ENCODE results near the gene NELFCD. TPM values are rescaled to one million over a fixed set of nuclear protein-coding genes. Genes with fewer than 3 reads are reported as not detected.
A peak's percentile ranks its signal among the peaks of the same experiment; 100 is the strongest.

The NELFCD gene
- total and polyA plus RNA-seq, 10 of the 15 experiments (the other 5 are each of a cell fraction or from before 2014, with no cell fraction given) = 8.9 to 109 (median 82.9) TPM

DNA sequence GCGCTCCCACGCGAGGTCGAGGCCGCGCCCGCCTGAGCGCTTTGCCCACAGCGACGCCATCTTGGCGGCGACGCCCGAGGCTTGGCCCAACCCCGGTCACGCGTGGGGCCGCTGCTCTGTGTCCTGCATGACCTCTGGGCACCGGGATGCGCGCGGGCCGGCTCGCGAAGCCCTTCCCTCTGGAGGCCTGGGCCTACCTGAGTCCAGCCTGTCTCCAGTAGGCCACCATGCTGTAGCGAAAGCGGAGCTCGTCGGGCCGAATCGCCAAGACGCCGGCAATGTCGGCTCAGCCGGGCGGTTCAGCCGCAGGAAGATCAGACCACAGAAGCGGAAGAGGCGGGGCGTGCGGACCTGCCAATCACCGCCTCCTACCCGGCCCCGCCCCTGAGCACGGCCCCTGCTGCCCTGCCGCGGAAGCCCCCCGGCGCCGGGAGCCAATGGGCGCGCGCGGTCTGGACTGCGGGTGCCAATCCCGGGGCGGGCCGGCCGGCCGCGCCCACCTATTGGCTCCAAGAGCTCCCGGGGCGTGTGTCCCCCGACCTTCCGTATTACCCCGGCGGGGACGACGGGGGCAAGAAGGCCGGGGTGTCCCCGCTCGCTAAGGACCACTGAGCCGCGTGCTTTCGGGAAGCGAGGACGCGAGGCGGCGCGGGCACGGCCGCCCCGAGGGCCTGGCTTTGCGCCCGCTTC is 51.1 kb downstream of the NELFCD start, which contains the start of gene ATP5F1E (continued):
- TF ChIP-seq, protein P1, sequence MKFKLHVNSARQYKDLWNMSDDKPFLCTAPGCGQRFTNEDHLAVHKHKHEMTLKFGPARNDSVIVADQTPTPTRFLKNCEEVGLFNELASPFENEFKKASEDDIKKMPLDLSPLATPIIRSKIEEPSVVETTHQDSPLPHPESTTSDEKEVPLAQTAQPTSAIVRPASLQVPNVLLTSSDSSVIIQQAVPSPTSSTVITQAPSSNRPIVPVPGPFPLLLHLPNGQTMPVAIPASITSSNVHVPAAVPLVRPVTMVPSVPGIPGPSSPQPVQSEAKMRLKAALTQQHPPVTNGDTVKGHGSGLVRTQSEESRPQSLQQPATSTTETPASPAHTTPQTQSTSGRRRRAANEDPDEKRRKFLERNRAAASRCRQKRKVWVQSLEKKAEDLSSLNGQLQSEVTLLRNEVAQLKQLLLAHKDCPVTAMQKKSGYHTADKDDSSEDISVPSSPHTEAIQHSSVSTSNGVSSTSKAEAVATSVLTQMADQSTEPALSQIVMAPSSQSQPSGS (IDR thresholded peaks at IDR 0.05; ENCODE audit: low read length) = no peak
- TF ChIP-seq SUPT20H (IDR thresholded peaks at IDR 0.05; ENCODE audit: borderline replicate concordance, control insufficient read depth, low read depth, low read length) (no peak), NR2C2 (IDR thresholded peaks at IDR 0.05; ENCODE audit: borderline replicate concordance, control insufficient read depth, insufficient read length, low read depth) (no peak), TCF12 (IDR thresholded peaks at IDR 0.05; ENCODE audit: low read depth, low read length) (peak; percentile 57; the same call in 1 of the 2 replicates), SP1 (IDR thresholded peaks at IDR 0.05; ENCODE audit: low read depth, low read length) (peak; percentile 94), SPI1 (IDR thresholded peaks at IDR 0.05; ENCODE audit: borderline replicate concordance, insufficient read depth, low read depth, low read length) (peak; percentile 40; the same call in 1 of the 2 replicates), FOS (IDR thresholded peaks at IDR 0.05; ENCODE audit: borderline replicate concordance, extremely low read depth, insufficient read length) (peak; percentile 54), ZNF384 (IDR thresholded peaks at IDR 0.05; ENCODE audit: borderline replicate concordance, low read depth, low read length) (no peak), KDM1A (IDR thresholded peaks at IDR 0.05; ENCODE audit: borderline replicate concordance) (no peak), CREB1 (IDR thresholded peaks at IDR 0.05; ENCODE audit: low read depth) (no peak; the same call in 1 of the 2 replicates), STAT3 (IDR thresholded peaks at IDR 0.05; ENCODE audit: low read depth, low read length) (no peak), BACH1 (IDR thresholded peaks at IDR 0.05; ENCODE audit: borderline replicate concordance) (peak; percentile 98; the same call in 1 of the 2 replicates), NFIC (IDR thresholded peaks at IDR 0.05; ENCODE audit: low read depth, low read length) (no peak), ZNF217 (IDR thresholded peaks at IDR 0.05) (0 out of 2 replicates have a peak, but pooled peaks have one; percentile 35), MEF2A (IDR thresholded peaks at IDR 0.05; ENCODE audit: insufficient read depth, low read depth, low read length) (peak; percentile 44; the same call in 1 of the 2 replicates)
- TF ChIP-seq, protein P2, sequence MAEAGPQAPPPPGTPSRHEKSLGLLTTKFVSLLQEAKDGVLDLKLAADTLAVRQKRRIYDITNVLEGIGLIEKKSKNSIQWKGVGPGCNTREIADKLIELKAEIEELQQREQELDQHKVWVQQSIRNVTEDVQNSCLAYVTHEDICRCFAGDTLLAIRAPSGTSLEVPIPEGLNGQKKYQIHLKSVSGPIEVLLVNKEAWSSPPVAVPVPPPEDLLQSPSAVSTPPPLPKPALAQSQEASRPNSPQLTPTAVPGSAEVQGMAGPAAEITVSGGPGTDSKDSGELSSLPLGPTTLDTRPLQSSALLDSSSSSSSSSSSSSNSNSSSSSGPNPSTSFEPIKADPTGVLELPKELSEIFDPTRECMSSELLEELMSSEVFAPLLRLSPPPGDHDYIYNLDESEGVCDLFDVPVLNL (IDR thresholded peaks at IDR 0.05; ENCODE audit: low read depth, low read length) = peak; percentile 29; the same call in 1 of the 2 replicates
- TF ChIP-seq, protein P3, sequence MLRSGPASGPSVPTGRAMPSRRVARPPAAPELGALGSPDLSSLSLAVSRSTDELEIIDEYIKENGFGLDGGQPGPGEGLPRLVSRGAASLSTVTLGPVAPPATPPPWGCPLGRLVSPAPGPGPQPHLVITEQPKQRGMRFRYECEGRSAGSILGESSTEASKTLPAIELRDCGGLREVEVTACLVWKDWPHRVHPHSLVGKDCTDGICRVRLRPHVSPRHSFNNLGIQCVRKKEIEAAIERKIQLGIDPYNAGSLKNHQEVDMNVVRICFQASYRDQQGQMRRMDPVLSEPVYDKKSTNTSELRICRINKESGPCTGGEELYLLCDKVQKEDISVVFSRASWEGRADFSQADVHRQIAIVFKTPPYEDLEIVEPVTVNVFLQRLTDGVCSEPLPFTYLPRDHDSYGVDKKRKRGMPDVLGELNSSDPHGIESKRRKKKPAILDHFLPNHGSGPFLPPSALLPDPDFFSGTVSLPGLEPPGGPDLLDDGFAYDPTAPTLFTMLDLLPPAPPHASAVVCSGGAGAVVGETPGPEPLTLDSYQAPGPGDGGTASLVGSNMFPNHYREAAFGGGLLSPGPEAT (IDR thresholded peaks at IDR 0.05; ENCODE audit: low read depth) = no peak
- TF ChIP-seq, protein P4, sequence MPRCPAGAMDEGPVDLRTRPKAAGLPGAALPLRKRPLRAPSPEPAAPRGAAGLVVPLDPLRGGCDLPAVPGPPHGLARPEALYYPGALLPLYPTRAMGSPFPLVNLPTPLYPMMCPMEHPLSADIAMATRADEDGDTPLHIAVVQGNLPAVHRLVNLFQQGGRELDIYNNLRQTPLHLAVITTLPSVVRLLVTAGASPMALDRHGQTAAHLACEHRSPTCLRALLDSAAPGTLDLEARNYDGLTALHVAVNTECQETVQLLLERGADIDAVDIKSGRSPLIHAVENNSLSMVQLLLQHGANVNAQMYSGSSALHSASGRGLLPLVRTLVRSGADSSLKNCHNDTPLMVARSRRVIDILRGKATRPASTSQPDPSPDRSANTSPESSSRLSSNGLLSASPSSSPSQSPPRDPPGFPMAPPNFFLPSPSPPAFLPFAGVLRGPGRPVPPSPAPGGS (IDR thresholded peaks at IDR 0.05; ENCODE audit: borderline replicate concordance, insufficient read depth, low read depth, low read length, poor library complexity, severe bottlenecking) = peak; percentile 77
- TF ChIP-seq, protein P5, sequence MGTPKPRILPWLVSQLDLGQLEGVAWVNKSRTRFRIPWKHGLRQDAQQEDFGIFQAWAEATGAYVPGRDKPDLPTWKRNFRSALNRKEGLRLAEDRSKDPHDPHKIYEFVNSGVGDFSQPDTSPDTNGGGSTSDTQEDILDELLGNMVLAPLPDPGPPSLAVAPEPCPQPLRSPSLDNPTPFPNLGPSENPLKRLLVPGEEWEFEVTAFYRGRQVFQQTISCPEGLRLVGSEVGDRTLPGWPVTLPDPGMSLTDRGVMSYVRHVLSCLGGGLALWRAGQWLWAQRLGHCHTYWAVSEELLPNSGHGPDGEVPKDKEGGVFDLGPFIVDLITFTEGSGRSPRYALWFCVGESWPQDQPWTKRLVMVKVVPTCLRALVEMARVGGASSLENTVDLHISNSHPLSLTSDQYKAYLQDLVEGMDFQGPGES (IDR thresholded peaks at IDR 0.05) = peak; percentile 83
- TF ChIP-seq, protein P6, sequence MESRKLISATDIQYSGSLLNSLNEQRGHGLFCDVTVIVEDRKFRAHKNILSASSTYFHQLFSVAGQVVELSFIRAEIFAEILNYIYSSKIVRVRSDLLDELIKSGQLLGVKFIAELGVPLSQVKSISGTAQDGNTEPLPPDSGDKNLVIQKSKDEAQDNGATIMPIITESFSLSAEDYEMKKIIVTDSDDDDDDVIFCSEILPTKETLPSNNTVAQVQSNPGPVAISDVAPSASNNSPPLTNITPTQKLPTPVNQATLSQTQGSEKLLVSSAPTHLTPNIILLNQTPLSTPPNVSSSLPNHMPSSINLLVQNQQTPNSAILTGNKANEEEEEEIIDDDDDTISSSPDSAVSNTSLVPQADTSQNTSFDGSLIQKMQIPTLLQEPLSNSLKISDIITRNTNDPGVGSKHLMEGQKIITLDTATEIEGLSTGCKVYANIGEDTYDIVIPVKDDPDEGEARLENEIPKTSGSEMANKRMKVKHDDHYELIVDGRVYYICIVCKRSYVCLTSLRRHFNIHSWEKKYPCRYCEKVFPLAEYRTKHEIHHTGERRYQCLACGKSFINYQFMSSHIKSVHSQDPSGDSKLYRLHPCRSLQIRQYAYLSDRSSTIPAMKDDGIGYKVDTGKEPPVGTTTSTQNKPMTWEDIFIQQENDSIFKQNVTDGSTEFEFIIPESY (IDR thresholded peaks at IDR 0.05) = no peak
